ENCODE results near the gene KDM2B.

KDM2B gene

DNA sequence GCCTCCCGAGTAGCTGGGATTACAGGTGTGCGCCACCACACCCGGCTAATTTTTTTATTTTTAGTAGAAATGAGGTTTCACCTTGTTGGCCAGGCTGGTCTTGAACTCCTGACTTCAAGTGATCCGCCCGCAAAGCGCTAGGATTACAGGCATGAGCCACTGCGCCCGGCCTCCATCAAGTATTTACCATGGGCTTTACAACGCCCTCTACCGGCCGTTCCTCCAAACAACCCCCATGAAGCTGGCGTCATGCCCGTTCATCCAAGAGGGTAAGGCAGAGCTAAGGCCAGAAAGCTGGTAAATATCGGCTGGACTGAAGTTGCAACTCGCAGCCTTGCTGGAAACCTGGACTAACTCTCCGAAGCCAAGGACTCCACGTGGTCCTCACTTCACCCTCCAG lies 139.3 kb downstream of the KDM2B start:
- H3K27ac ChIP-seq, result no peak overlapping the region
- DNase-seq (ENCODE audit: low spot score), result no peak
- no peak overlapping the region for H3K4me3 ChIP-seq
- TF ChIP-seq, protein P1, sequence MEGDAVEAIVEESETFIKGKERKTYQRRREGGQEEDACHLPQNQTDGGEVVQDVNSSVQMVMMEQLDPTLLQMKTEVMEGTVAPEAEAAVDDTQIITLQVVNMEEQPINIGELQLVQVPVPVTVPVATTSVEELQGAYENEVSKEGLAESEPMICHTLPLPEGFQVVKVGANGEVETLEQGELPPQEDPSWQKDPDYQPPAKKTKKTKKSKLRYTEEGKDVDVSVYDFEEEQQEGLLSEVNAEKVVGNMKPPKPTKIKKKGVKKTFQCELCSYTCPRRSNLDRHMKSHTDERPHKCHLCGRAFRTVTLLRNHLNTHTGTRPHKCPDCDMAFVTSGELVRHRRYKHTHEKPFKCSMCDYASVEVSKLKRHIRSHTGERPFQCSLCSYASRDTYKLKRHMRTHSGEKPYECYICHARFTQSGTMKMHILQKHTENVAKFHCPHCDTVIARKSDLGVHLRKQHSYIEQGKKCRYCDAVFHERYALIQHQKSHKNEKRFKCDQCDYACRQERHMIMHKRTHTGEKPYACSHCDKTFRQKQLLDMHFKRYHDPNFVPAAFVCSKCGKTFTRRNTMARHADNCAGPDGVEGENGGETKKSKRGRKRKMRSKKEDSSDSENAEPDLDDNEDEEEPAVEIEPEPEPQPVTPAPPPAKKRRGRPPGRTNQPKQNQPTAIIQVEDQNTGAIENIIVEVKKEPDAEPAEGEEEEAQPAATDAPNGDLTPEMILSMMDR (IDR thresholded peaks at IDR 0.05), result no peak

GRCh38 chr12:121440768-121441167 lies 140.1 kb downstream of the KDM2B start:
- H3K27ac ChIP-seq, result no peak overlapping the region
- no peak overlapping the region for H3K4me3 ChIP-seq

GRCh38 chr12:121439715-121440114 lies 141.1 kb downstream of the KDM2B start:
- no peak for DNase-seq (ENCODE audit: low spot score)
- H3K4me3 ChIP-seq, result no peak overlapping the region
- TF ChIP-seq, protein P1 (IDR thresholded peaks at IDR 0.05), result no peak
- no peak overlapping the region for H3K27ac ChIP-seq

More at GRCh38 chr12:121440768-121441167, 140.1 kb downstream of the KDM2B start:
- no peak for DNase-seq (ENCODE audit: low spot score)
- TF ChIP-seq, protein P1 (IDR thresholded peaks at IDR 0.05), result no peak

GRCh38 chr12:121438905-121439304 lies 141.9 kb downstream of the KDM2B start:
- TF ChIP-seq, protein P1 (IDR thresholded peaks at IDR 0.05), result no peak

DNA sequence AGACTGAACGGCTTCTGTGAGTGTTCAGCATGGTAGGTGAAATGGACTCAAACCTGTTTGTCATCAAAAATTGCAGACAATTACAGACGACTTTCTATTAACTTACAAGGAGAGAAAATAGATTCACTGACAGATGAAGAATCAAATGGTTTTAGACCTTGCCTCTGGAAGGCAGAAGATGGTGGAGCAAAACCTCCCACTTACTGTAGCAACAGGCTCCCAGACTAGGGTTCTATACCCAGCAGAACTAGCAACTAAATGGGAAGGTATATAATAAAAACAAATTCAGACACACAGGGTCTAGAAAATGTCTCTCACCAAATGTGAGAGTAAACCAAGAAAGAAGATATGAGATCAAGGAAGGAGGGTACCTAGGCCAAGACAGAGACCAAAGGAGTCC lies 144.1 kb downstream of the KDM2B start:
- DNase-seq (ENCODE audit: low spot score), result no peak
- TF ChIP-seq, protein P1 (IDR thresholded peaks at IDR 0.05), result no peak
- H3K27ac ChIP-seq, result no peak overlapping the region
- no peak overlapping the region for H3K4me3 ChIP-seq

More at GRCh38 chr12:121438905-121439304, 141.9 kb downstream of the KDM2B start:
- no peak for DNase-seq (ENCODE audit: low spot score)
- H3K4me3 ChIP-seq, result no peak overlapping the region
- no peak overlapping the region for H3K27ac ChIP-seq

GRCh38 chr12:121432740-121433480 lies 147.9 kb downstream of the KDM2B start:
- no peak overlapping the region for H3K4me3 ChIP-seq
- no peak for DNase-seq (ENCODE audit: low spot score)
- H3K27ac ChIP-seq, result no peak overlapping the region
- TF ChIP-seq, protein P1 (IDR thresholded peaks at IDR 0.05), result no peak

- TF ChIP-seq, protein P1 (IDR thresholded peaks at IDR 0.05), result no peak
- no peak for DNase-seq (ENCODE audit: low spot score)
- H3K27ac ChIP-seq, result no peak overlapping the region
- H3K4me3 ChIP-seq, result no peak overlapping the region
Observed at GRCh38 chr12:121430833-121431415, 149.9 kb downstream of the KDM2B start.
